HepG2 (cell line): ENCODE results near the gene SLC25A20. TPM values are rescaled to one million over a fixed set of nuclear protein-coding genes. Genes with fewer than 3 reads are reported as not detected.

Experiments
- CSRNP2 ChIP-seq: sonication (generic); formaldehyde crosslinking; conservative IDR thresholded peaks from 2 replicates; pipeline ENCODE4 v1.8.0; 2022; ENCODE audit warnings: low read depth, missing genetic modification reagents
- EP300 ChIP-seq, 3 experiments: sonication (generic) in 1 of 3; formaldehyde crosslinking in 1 of 3; IDR thresholded peaks; 2 replicates each; pipeline versions ENCODE4 v1.5.1 to v1.6.1; 2011 to 2020; ENCODE audit warnings: low read depth in 2 of 3, low read length in 2 of 3, borderline replicate concordance in 1 of 3, improper control_type of control experiment in 1 of 3, mild to moderate bottlenecking in 1 of 3, missing genetic modification reagents in 1 of 3, moderate library complexity in 1 of 3
- MAF1 ChIP-seq: sonication (generic); formaldehyde crosslinking; IDR thresholded peaks from 2 replicates; pipeline ENCODE4 v1.5.0; 2020; ENCODE audit warnings: missing genetic modification reagents, borderline replicate concordance
- PHF20 ChIP-seq: sonication (generic); formaldehyde crosslinking; IDR thresholded peaks from 2 replicates; pipeline ENCODE4 v1.5.0; 2020; ENCODE audit warnings: mild to moderate bottlenecking, missing genetic modification reagents
- RELA ChIP-seq: sonication (generic); formaldehyde crosslinking; IDR thresholded peaks from 2 replicates; pipeline ENCODE4 v1.4.0; 2020; ENCODE audit warnings: missing genetic modification reagents
- SAFB2 ChIP-seq: sonication (generic); formaldehyde crosslinking; IDR thresholded peaks from 2 replicates; pipeline ENCODE4 v1.5.1; 2020; ENCODE audit warnings: missing genetic modification reagents, low read depth, mild to moderate bottlenecking, borderline replicate concordance
- SRSF1 ChIP-seq: fragments of 200-400 bp; formaldehyde crosslinking; optimal IDR thresholded peaks from 2 replicates; pipeline ENCODE3; 2017; ENCODE audit warnings: mild to moderate bottlenecking, low read depth, low read length, moderate library complexity
- SYNCRIP ChIP-seq: fragments of 200-400 bp; formaldehyde crosslinking; IDR thresholded peaks from 2 replicates; pipeline ENCODE4 v1.6.1; 2018; ENCODE audit warnings: mild to moderate bottlenecking, low read depth, low read length; ENCODE audit not compliant: insufficient read depth
- THAP7 ChIP-seq: sonication (generic); formaldehyde crosslinking; IDR thresholded peaks from 2 replicates; pipeline ENCODE4 v1.8.1; 2023; ENCODE audit warnings: mild to moderate bottlenecking, missing genetic modification reagents
- USF2 ChIP-seq, 2 experiments: sonication (generic) in 1 of 2; formaldehyde crosslinking in 1 of 2; IDR thresholded peaks; 2 replicates each; pipeline versions ENCODE4 v1.5.1 to v1.6.1; 2011 to 2020; ENCODE audit warnings: borderline replicate concordance in 1 of 2, low read depth in 1 of 2, low read length in 1 of 2, mild to moderate bottlenecking in 1 of 2, missing genetic modification reagents in 1 of 2, moderate library complexity in 1 of 2
- ZBTB21 ChIP-seq: sonication (generic); formaldehyde crosslinking; IDR thresholded peaks from 2 replicates; pipeline ENCODE4 v1.4.0; 2020; ENCODE audit warnings: missing genetic modification reagents
- ZNF790 ChIP-seq: sonication (generic); formaldehyde crosslinking; IDR thresholded peaks from 2 replicates; pipeline ENCODE4 v1.8.0; 2022; ENCODE audit warnings: missing genetic modification reagents, mild to moderate bottlenecking, borderline replicate concordance
- ZNF883 ChIP-seq: sonication (generic); formaldehyde crosslinking; IDR thresholded peaks from 2 replicates; pipeline ENCODE4 v1.5.1; 2020; ENCODE audit warnings: mild to moderate bottlenecking, missing genetic modification reagents; ENCODE audit errors: not compliant biosample characterization
- polyA plus RNA-seq, 8 experiments: library from polyadenylated mRNA; depleted of rRNA in 3 of 8; stranded (reverse) in 7 of 8; unstranded in 1 of 8; fragments of >200 nt; fragmentation: Illumina TruSeq in 4 of 8; extraction: Trizol in 4 of 8; gene quantifications; 2 replicates each; pipeline versions ENCODE4 v1.2.1 to v1.2.3, GENCODE V29; 2011 to 2016; ENCODE audit warnings: low read depth in 4 of 8, missing spikeins in 1 of 8, mixed read lengths in 1 of 8; ENCODE audit not compliant: insufficient read depth in 1 of 8
- total RNA-seq, 5 experiments: library from RNA; depleted of rRNA; stranded (reverse); fragments of >200 nt; fragmentation: Illumina TruSeq; extraction: Trizol; gene quantifications; 2 replicates each; pipeline ENCODE4 v1.2.3, GENCODE V29; 2016; ENCODE audit warnings: low read depth in 1 of 5
- TF ChIP-seq, protein P1 (sequence below): fragments of 450-650 bp; IDR thresholded peaks from 2 replicates; pipeline ENCODE4 v1.6.1; 2017; ENCODE audit warnings: mild to moderate bottlenecking
- TF ChIP-seq, protein P2 (sequence below): sonication (generic); formaldehyde crosslinking; IDR thresholded peaks from 2 replicates; pipeline ENCODE4 v1.4.0; 2020; ENCODE audit warnings: missing genetic modification reagents, mild to moderate bottlenecking, borderline replicate concordance

The SLC25A20 gene
- total and polyA plus RNA-seq, 2 of the 13 experiments (the other 11 are each of a cell fraction or from before 2014, with no cell fraction given), result 21.1 to 26.6 TPM

GRCh38 chr3:48847504-48848423, 50.9 kb downstream of the SLC25A20 start, which contains the start of gene PRKAR2A (continued):
- no peak for TF ChIP-seq USF2 (IDR thresholded peaks at IDR 0.05; ENCODE audit: low read depth, low read length)
- no peak for TF ChIP-seq USF2 (CRISPR knock-in tag; IDR thresholded peaks at IDR 0.05; ENCODE audit: borderline replicate concordance)
- 0 out of 2 replicates have a peak, but pooled peaks have one; percentile 67 for TF ChIP-seq ZNF790 (CRISPR knock-in tag)
- TF ChIP-seq, protein P1, sequence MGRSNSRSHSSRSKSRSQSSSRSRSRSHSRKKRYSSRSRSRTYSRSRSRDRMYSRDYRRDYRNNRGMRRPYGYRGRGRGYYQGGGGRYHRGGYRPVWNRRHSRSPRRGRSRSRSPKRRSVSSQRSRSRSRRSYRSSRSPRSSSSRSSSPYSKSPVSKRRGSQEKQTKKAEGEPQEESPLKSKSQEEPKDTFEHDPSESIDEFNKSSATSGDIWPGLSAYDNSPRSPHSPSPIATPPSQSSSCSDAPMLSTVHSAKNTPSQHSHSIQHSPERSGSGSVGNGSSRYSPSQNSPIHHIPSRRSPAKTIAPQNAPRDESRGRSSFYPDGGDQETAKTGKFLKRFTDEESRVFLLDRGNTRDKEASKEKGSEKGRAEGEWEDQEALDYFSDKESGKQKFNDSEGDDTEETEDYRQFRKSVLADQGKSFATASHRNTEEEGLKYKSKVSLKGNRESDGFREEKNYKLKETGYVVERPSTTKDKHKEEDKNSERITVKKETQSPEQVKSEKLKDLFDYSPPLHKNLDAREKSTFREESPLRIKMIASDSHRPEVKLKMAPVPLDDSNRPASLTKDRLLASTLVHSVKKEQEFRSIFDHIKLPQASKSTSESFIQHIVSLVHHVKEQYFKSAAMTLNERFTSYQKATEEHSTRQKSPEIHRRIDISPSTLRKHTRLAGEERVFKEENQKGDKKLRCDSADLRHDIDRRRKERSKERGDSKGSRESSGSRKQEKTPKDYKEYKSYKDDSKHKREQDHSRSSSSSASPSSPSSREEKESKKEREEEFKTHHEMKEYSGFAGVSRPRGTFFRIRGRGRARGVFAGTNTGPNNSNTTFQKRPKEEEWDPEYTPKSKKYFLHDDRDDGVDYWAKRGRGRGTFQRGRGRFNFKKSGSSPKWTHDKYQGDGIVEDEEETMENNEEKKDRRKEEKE, result no peak
- TF ChIP-seq RELA (CRISPR knock-in tag), result no peak
- TF ChIP-seq, protein P2, sequence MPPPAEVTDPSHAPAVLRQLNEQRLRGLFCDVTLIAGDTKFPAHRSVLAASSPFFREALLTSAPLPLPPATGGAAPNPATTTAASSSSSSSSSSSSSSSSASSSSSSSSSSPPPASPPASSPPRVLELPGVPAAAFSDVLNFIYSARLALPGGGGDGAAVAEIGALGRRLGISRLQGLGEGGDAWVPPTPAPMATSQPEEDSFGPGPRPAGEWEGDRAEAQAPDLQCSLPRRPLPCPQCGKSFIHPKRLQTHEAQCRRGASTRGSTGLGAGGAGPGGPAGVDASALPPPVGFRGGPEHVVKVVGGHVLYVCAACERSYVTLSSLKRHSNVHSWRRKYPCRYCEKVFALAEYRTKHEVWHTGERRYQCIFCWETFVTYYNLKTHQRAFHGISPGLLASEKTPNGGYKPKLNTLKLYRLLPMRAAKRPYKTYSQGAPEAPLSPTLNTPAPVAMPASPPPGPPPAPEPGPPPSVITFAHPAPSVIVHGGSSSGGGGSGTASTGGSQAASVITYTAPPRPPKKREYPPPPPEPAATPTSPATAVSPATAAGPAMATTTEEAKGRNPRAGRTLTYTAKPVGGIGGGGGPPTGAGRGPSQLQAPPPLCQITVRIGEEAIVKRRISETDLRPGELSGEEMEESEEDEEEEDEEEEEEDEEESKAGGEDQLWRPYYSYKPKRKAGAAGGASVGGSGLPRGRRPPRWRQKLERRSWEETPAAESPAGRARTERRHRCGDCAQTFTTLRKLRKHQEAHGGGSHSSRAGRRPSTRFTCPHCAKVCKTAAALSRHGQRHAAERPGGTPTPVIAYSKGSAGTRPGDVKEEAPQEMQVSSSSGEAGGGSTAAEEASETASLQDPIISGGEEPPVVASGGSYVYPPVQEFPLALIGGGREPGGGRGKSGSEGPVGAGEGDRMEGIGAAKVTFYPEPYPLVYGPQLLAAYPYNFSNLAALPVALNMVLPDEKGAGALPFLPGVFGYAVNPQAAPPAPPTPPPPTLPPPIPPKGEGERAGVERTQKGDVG, result no peak; the same call in 1 of the 2 replicates
- no peak for TF ChIP-seq EP300 (IDR thresholded peaks at IDR 0.05; ENCODE audit: low read depth in 2 of 2, low read length in 2 of 2)
- TF ChIP-seq EP300 (CRISPR knock-in tag; IDR thresholded peaks at IDR 0.05; ENCODE audit: borderline replicate concordance), result no peak
- TF ChIP-seq THAP7 (CRISPR knock-in tag), result 0 out of 2 replicates have a peak, but pooled peaks have one; percentile 58
- no peak for TF ChIP-seq SAFB2 (CRISPR knock-in tag)
- TF ChIP-seq PHF20 (CRISPR knock-in tag), result peak; percentile 67
- TF ChIP-seq CSRNP2, result no peak
- TF ChIP-seq SRSF1, result no peak
- TF ChIP-seq MAF1 (CRISPR knock-in tag), result no peak
- no peak for TF ChIP-seq ZBTB21 (CRISPR knock-in tag)
- no peak for TF ChIP-seq SYNCRIP
- TF ChIP-seq ZNF883, result no peak
